ENCODE results near the gene GDF10.

GDF10 gene

DNA sequence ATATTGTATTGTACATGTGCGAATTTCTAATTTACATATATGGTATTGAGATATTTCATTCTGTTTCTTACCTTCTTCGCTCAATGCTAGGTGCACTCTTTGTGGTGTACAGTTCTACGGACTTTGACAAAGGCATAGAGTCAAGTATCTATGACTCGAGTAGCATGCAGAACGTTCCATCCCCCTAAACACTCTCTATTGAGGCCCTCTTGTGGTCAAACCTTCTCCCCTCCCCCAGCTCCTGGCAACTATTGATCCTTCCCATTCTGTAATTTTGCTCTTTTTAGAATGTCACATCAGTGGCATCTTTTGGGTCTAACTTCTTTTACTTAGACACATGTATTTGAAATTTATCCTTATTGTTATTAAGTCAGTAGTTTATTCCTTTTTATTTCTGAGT, 30.7 kb upstream of the GDF10 start:
- no peak for DNase-seq (ENCODE audit: low read depth)

DNA sequence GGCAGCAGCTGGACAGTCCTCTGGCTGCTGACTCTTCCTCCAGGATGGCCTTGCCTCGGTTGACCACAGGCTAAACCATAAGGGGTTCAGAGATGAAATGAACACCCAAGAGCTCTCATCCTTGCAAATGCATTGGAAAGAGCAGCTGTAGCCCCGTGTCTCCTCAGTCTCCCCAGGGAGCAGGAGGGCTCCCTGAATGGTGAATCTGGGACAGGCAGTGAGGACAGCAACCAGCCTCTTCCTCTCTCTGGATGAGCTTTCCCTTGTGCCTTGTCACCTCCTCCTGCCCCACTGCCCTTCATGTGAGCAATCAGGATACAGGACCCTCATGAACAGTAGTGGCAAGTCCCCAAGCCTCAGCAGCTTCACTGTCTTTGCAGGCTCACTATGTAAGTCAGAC, 23.9 kb upstream of the GDF10 start:
- DNase-seq (ENCODE audit: low read depth): no peak

DNA sequence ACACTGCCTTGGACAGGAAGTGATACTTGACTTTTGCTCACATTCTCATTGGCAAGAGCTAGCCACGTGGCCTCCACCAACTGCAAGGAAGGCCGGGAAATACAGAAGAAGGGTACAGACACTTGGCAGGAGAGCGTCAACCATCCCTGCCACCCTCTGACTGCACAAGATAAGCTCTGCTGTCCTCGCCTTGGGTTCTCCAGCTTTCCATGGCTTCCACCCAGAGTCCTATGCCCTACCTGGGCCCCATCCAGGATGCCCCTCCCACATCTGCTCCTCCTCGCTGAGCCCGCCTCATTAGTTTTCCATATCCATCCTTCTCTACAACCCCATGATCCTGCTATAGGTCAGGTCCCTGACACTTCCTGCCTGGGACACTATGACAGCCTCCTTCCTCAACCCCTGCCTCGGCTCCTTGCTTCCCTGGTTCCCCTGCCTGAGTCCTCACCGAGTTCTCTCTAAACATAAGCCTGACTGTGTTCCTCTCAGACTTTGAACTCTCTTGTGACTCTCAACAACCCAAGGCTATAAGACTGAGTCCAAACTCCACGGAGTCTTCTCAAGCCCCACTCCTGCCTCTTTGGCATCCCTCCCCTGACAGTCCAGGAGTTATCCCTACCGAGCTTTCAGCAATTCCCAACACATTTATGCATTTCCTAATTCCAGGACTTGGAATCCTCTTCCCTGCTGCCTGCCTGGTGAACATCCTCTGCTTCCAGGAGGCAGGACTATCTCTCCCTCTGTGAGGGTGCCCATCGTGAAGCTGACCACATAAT, 23.2 kb upstream of the GDF10 start:
- no peak for DNase-seq (ENCODE audit: low read depth)

DNA sequence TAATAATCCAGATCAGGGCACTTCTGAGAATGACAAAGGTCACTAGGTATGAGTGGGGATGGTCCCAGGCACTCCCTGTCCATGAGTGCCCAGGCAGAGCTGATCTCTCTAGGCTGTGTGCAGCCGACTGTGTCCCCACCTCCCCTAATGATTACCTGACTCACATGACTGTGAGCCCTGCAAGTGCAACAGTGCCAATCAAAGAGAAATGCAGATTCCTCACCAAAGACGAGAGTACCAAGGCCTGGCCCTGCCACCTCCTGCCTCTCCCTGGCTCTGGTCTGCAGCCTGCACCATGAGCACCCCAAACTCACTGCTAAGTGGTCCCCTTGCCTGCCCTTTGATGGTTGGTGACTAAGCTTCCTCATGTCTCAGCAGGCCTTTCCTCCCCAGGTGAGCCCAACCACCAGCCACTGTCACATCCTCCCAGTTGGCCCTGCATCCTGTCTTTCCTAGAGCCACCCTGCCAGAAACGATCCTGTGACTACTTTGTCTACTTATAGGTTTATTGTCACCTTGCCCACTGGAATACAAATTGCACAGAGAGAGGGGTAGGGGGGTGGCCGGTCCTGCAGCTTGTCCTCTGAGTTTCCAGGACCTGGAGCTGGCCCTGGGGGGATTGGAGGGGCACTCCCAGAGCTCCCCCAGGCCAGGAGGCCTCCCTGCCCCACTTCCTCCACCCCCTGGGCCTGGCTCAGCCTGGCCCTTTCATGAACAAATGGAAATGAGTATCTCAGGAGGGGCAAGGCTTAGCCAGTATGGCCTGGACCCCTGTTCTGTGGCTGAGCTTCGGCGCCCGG, 22.4 kb upstream of the GDF10 start:
- DNase-seq (ENCODE audit: low read depth): no peak

DNA sequence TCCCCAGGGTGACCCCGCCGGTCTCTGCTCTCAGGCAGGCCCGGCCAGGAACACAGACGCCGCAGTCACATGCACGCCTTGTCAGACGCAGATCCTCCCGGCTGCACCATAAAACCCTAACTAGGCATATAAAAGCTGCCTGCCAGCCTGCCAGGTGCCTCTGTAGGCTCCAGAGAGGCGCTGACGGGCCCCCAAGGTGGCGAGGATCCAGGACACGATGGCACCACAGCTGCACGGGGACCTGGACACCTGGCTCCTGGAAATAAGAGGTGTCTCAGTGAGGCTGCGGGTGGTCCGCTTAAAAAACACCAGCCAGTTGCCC, 21.9 kb upstream of the GDF10 start:
- DNase-seq (ENCODE audit: low read depth): no peak

DNA sequence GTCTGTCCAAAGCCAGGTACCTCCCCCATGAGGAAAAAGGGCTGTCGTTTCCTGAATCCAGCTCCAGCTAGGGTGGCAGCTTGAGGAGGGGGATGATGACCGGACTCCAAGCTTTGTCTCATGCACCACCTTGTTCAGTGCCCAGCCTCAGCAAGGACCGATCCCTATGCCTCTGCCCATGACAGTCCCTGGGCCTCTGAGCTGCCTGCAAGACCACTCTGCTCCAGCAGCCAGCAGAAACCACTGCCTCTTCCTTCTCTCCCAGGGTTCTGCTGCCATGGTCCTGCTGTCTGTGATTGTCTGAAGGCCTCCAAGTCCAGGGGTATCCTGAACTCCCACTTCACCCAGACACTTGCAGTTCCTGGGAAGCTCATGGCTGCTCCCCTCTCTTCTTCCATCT, 21.3 kb upstream of the GDF10 start:
- DNase-seq (ENCODE audit: low read depth): no peak

DNA sequence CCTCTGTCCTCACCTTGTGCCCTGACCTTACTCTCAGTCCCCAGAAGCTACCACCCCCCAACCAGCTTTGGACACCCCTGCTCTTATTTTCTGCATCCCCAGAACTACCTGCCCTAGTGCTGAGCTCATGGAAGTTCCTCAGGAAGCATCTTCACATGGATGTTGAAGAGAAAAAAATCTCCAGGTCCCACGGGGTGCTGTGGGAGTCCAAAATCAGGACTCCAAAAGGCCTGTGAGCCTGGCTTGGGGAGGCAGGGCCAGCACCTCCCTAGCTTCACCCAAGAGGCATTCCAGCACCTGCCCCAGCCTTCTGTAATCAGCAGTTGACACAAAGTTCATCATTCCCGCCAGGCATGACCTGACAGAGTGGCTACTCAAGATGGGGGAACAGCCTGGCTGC, 20.7 kb upstream of the GDF10 start:
- DNase-seq (ENCODE audit: low read depth): no peak

DNA sequence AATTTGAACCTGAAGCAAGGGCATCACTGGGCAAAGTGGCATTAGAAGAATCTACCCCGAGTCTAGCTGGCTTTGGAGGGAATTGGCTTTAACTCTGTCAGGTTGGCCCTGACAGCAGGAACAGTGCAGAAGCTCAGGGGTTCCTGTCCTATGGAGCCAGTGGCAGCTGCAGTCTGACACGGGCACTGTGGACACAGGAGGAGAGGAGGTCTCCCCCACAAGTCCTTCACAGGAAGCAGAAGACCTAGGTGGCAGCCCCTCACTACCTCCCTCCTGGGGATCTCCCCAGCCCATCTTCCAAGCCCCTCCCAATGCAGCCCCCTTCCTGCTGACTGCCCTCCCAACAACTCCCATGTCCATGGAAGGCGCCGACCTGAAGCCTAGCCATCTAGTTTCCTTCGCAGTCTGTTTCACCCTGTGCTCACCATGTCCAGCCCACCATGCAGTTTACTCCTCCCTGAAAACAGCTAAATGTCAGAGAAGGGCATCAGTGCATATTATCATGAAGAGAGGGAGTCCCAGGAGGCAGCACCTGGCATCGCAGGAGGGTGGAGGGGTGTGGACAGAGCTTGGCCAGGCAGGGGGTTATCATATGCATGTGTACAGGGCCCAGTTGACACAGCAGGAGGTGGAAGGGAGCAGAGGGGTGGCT, 17.9 kb upstream of the GDF10 start:
- DNase-seq (ENCODE audit: low read depth): no peak

DNA sequence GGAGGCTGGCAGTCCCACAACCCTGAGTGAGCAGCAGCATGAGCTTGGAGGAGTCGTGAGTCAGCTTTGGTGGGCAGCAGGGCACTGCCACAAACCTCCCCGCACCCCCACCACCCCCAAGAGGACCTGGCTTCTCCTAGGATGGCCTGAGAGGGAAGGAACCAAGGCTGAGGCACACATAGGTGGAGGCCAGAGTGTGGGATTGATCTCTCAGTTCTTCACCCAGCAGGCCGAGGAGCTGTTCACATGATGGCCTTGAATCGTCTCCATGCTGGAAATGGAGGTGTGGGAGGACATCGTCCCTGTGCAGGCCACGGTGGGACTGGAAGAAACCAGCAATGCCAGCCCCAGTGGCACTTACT, 17.4 kb upstream of the GDF10 start:
- DNase-seq (ENCODE audit: low read depth): no peak

DNA sequence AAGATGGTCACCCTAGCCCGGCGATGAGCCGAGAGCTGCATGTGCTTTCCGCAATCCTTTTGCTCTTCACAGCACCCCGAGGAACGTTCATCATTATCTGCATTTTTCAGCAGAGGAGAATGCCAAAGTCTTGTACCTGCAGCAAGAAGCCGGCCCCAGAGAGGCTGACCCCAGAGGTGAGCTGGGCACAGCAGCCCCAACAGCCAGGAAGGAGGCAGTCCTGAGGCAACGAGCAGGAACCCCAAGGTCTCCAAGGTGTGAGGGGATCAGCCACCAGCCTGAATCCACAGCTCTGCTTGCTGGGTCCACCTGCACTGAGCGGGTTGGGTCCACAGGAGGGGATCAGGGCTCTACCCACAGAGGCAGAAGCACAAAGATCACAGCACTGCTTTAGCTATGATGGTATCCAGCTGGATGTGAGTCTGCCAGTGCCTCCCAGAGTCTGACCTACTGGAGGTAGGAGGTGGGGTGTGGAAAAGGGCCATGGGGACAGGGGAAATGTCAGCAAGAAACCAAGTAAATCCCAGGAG, 16.8 kb upstream of the GDF10 start:
- no peak for DNase-seq (ENCODE audit: low read depth)

DNA sequence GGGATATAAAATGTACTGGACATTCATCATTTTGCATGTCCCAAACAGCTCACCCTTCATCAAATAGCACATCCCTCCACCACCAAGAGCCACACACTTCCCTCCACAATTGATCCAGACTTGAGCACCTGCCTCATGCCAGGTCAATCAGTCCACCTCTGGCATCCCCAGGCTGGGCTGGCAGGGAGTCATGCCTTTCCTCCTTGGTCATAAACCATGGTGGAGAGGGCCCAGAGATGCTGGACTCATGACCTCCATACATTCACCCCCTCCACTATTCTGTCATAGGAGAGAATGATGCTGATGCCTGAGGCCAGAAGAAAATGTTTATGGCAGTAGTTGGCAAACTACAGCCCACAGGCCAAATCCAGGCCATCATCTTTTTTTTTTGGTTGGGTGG, 16.1 kb upstream of the GDF10 start:
- no peak for DNase-seq (ENCODE audit: low read depth)

DNA sequence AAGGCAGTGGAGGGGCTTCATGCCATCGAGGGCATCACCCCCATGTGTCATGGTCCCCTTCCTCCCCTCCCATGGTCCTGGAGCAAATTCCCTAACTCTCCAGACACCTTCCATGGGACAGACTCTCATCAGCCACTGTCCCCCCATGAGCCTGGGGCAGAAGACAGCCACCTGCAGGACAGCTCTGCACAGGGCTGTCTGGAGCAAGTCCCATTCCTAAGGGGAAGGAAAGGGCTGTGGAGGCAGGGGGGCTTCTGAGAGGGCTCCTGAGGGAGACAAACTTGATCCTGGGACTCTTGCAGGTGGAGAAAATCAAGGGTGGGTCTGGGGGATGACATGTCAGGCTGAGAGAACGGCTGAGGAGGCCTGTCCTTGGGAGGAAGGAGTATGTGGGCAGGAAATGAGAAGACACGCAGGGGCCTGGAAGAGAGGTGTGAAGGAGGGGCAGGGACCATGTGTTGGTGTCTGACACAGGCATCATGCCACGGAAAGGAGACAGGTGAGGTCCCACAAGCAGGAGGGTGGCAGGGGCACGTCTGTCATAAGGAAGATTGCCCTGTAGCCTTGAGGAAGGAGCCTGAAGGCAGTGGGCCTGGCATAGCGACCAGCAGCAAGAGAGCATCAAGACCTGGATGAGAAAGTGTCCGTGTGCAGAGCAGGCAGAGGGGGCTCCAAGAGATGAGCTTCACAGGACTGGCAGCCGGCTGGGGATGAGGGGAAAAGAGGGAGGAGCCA, 14.4 kb upstream of the GDF10 start:
- no peak for DNase-seq (ENCODE audit: low read depth)

DNA sequence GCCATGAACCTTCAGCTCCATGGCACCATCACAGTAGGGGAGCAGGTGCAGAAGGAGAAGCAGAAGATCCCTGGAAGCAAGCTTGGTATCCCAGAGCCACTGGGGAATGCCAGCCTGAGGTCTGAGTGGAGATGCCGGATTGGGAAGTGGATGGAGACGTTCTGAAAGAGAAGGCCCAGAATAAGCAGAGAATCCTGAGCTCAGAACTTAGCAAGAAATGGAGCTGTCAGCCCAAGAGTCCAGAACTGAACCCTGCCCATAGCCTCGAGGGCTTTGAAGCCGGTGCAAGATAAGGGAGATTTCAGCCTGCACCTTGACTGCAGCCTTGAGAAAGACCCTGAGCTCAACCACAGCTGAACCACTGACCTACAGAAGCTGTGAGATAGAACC, 13.9 kb upstream of the GDF10 start:
- no peak for DNase-seq (ENCODE audit: low read depth)

DNA sequence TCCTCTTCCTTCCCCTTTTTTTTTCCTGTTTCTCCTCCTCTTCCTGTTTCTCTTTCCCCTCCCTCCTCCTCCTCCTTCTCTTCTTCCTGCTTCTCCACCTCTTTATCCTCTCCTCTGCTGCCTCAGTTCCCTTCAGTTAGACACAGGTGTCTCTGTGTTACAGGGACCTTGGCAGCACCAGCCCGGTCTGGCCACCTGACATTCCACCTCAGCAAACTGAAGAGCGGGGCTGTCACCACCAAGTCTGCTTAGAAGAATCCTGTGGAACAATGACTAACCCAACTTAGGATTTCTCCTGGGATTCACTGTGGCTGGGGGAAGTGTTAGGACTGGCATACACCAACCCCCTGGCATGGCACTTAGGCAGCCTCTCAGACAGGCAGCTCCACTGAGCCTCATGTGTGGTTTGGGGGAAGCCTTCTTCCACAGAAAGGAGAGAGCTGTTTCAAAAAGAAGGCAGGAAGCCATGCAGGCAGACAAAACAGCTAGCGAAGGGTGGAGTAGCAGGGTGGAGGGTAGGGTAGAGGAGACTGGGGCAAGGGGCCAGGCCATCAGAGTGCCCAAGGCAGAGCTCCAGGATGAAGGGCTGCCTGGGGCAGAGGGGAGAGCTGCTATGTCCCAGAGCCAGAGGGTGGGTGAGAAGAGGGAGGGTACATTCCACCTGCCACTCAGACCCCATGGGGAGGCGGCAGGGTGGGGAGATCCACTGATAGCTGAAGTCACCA, 13.2 kb upstream of the GDF10 start:
- DNase-seq (ENCODE audit: low read depth): no peak

DNA sequence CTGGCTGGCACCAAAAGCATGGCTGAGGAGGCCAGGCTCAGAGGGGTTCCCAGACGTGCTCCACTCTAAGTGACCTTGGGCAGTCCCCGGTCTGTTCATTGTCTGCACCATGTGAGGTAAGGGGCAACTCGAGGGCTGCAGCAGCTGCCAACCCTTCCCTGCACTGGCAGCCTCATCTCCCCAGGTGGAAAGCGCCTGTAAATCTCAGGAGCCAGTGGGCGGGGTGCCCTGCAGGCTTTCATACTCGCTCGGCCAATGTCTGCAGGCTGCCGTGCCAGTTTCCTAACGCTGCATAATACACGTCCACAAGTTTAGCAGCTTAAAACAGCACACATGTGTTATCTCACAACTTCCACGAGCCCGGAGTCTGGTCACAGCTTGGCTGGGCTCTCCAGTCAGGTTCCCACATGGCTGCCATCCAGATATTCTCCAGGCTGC, 12.6 kb upstream of the GDF10 start:
- no peak for DNase-seq (ENCODE audit: low read depth)

DNA sequence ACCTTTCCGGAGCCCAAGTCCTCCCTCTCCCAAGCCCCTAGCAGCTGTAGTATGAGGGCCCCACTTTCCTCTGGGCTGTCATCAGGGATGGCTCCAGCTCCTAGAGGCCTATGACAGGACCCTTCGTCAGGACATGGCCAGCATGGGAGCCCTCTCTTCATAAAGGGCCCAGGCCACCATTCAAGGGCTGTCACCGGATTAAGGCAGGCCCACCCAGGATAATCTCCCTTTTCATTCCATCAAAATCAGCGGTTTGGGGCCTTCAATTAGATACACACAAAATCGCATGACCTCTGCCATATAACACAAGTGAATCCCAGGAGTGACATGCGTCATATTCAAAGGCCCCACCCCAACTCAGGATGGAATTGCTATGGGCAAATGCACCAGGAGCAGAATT, 12.2 kb upstream of the GDF10 start:
- DNase-seq (ENCODE audit: low read depth): no peak

DNA sequence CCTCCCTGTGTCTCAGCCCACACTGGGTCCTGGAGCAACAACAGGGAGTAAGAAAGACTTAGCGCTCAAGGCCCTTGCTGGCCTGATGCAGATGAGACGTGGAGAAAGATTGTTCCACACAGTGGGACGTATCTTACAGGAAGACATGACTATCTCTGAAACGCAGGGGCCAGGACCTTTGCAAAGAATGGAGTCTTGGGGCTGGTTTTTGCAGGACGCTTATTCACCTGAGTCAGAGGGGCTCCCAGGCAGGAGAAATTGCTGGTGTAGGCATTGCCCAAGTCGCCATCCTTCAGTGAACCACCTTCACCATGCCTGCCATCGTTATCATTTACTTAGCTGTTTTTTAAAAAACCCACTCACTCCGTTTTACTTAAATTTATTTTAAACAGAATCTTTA, 11.8 kb upstream of the GDF10 start:
- no peak for DNase-seq (ENCODE audit: low read depth)

DNA sequence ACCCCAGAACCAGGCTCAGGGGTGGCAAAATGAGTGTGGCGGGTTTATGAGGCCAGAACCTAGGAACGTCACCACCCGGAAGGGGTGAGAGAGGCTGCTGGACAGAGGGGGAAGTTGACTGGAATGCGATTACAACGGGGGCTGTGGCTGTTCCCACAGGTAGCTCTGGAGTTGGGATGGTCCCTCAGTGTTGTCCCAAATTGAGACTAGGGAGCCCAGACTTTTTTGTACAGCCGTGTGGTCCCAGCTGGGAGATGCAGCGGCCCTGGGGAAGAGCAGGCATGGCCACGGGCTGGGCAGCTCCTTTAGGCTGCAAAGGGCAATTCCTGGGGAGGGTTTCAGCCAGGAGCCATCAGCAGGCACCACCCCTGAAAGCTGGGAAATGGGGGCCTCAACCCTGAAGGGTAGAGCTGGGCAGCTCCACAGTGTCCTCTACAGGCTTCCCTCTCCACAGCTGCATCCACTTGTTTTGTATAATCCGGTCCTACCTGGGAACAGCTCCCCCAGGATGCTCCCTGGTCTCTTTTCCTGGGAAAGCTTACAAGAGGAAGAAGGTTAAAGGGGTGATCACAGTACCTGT, 11.0 kb upstream of the GDF10 start:
- no peak for DNase-seq (ENCODE audit: low read depth)

DNA sequence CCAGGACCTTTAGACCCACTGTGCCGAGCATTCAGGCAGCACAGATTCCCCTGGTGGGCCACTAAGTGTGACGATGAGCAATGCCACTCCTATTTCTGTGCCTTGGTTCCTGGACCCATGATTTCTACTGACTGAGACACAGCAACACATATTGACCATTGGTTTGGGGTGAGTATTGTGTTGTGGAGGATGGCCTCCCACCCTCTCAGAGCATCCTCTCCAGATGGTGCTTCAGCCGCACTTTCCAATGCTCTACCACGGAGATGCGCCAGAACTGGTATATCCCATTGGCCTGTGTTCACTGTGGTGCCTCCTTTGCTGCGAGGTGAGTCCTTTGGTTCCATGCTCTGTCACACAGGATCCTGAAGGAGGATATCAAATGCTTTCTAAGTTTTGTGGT, 10.1 kb upstream of the GDF10 start:
- DNase-seq (ENCODE audit: low read depth): no peak

DNA sequence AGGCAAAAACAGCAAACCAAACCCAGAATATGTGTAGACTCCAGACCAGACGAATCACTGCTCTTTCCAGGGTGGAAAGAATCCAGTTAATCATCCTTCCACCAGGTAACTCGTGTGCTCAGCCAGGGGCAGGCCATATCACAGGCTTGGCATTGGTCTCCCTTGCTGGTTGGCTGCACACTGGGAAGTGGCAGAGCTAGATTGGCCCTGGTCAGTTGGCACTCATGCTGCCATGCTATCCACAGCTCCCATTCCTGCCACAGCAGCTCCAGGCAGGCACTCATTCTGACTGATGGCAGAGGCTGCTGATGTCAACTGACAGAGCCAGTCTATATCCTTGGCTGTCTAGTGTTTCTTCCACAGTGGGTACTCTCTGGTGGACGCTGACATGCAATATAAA, 9.7 kb upstream of the GDF10 start:
- no peak for DNase-seq (ENCODE audit: low read depth)

DNA sequence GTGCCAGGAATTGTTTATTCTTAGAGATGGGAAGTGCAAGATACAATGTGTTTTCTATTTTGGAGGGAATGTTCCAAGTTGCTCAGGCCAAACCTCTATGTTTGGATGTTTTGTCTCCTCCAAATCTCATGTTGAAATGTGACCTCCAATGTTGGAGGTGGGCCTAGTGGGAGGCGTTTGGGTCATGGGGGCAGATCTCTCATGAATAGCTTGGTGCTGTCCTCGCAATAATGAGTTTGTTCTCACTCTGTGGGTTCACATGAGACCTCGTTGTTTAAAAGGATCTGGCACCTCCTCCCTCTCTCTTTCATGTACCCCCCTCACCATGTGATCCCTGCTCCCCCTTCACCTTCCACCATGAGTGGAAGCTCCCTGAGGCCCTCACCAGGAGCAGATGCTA, 8.3 kb upstream of the GDF10 start:
- DNase-seq (ENCODE audit: low read depth): no peak

Measured in stimulated activated CD8-positive, alpha-beta memory T cell treated with anti-CD3 and anti-CD28 coated beads, Interleukin-7, amount 100 ng/mL, for 24 hours (primary cell).